Measurements from ENCODE around the gene FBXO2.

Gene FBXO2

GRCh38 chr1:11676386-11677103 is 22.3 kb upstream of the FBXO2 start:
- Histone ChIP-seq H3K36me3 (ENCODE audit: control insufficient read depth, insufficient read depth, low read length) (peaks cover 8% of the 10 kb centered on the region), H3K27ac (ENCODE audit: low read depth, low read length) (no peak overlapping the region), H3K9ac (ENCODE audit: low read length) (no peak overlapping the region), H3K27me3 (ENCODE audit: control insufficient read depth, insufficient read depth, low read length) (no peaks in the 10 kb centered on the region), H3K4me1 (ENCODE audit: control insufficient read depth, insufficient read depth, low read length) (no peaks in the 10 kb centered on the region), H3K4me3 (ENCODE audit: low read length) (no peak overlapping the region)

GRCh38 chr1:11675325-11675724 is 21.1 kb upstream of the FBXO2 start:
- peaks cover 8% of the 10 kb centered on the region for H3K36me3 ChIP-seq (ENCODE audit: control insufficient read depth, insufficient read depth, low read length)
- no peak overlapping the region for H3K9ac ChIP-seq (ENCODE audit: low read length)
- H3K27me3 ChIP-seq (ENCODE audit: control insufficient read depth, insufficient read depth, low read length): no peaks in the 10 kb centered on the region
- H3K4me3 ChIP-seq (ENCODE audit: low read length): no peak overlapping the region
- no peak overlapping the region for H3K27ac ChIP-seq (ENCODE audit: low read depth, low read length)
- H3K4me1 ChIP-seq (ENCODE audit: control insufficient read depth, insufficient read depth, low read length): no peaks in the 10 kb centered on the region

- Histone ChIP-seq H3K27ac (ENCODE audit: low read depth, low read length) (no peak overlapping the region), H3K27me3 (ENCODE audit: control insufficient read depth, insufficient read depth, low read length) (no peaks in the 10 kb centered on the region), H3K4me3 (ENCODE audit: low read length) (no peak overlapping the region), H3K36me3 (ENCODE audit: control insufficient read depth, insufficient read depth, low read length) (peaks cover 8% of the 10 kb centered on the region), H3K4me1 (ENCODE audit: control insufficient read depth, insufficient read depth, low read length) (no peaks in the 10 kb centered on the region), H3K9ac (ENCODE audit: low read length) (no peak overlapping the region)
Observed at GRCh38 chr1:11674488-11674887, 20.3 kb upstream of the FBXO2 start.

GRCh38 chr1:11673089-11673769 is 19.0 kb upstream of the FBXO2 start:
- peaks cover 8% of the 10 kb centered on the region for H3K36me3 ChIP-seq (ENCODE audit: control insufficient read depth, insufficient read depth, low read length)

GRCh38 chr1:11671544-11672286 is 17.5 kb upstream of the FBXO2 start:
- no peaks in the 10 kb centered on the region for H3K4me1 ChIP-seq (ENCODE audit: control insufficient read depth, insufficient read depth, low read length)
- H3K27ac ChIP-seq (ENCODE audit: low read depth, low read length): no peak overlapping the region
- H3K36me3 ChIP-seq (ENCODE audit: control insufficient read depth, insufficient read depth, low read length): peaks cover 8% of the 10 kb centered on the region

More at GRCh38 chr1:11673089-11673769, 19.0 kb upstream of the FBXO2 start:
- Histone ChIP-seq H3K4me1 (ENCODE audit: control insufficient read depth, insufficient read depth, low read length) (no peaks in the 10 kb centered on the region), H3K4me3 (ENCODE audit: low read length) (no peak overlapping the region), H3K27me3 (ENCODE audit: control insufficient read depth, insufficient read depth, low read length) (no peaks in the 10 kb centered on the region), H3K27ac (ENCODE audit: low read depth, low read length) (no peak overlapping the region), H3K9ac (ENCODE audit: low read length) (no peak overlapping the region)

GRCh38 chr1:11671205-11671543 is 16.9 kb upstream of the FBXO2 start:
- no peak overlapping the region for H3K4me3 ChIP-seq (ENCODE audit: low read length)
- H3K36me3 ChIP-seq (ENCODE audit: control insufficient read depth, insufficient read depth, low read length): peaks cover 6% of the 10 kb centered on the region
- no peak overlapping the region for H3K27ac ChIP-seq (ENCODE audit: low read depth, low read length)
- H3K4me1 ChIP-seq (ENCODE audit: control insufficient read depth, insufficient read depth, low read length): no peaks in the 10 kb centered on the region
- H3K27me3 ChIP-seq (ENCODE audit: control insufficient read depth, insufficient read depth, low read length): no peaks in the 10 kb centered on the region
- H3K9ac ChIP-seq (ENCODE audit: low read length): no peak overlapping the region

More at GRCh38 chr1:11671544-11672286, 17.5 kb upstream of the FBXO2 start:
- Histone ChIP-seq H3K9ac (ENCODE audit: low read length) (no peak overlapping the region), H3K4me3 (ENCODE audit: low read length) (no peak overlapping the region), H3K27me3 (ENCODE audit: control insufficient read depth, insufficient read depth, low read length) (no peaks in the 10 kb centered on the region)

GRCh38 chr1:11670747-11671146 is 16.5 kb upstream of the FBXO2 start:
- no peaks in the 10 kb centered on the region for H3K27me3 ChIP-seq (ENCODE audit: control insufficient read depth, insufficient read depth, low read length)
- peaks cover 3% of the 10 kb centered on the region for H3K36me3 ChIP-seq (ENCODE audit: control insufficient read depth, insufficient read depth, low read length)
- H3K4me3 ChIP-seq (ENCODE audit: low read length): no peak overlapping the region
- no peak overlapping the region for H3K27ac ChIP-seq (ENCODE audit: low read depth, low read length)
- H3K9ac ChIP-seq (ENCODE audit: low read length): no peak overlapping the region
- no peaks in the 10 kb centered on the region for H3K4me1 ChIP-seq (ENCODE audit: control insufficient read depth, insufficient read depth, low read length)

GRCh38 chr1:11668516-11668915 is 14.3 kb upstream of the FBXO2 start:
- no peak overlapping the region for H3K9ac ChIP-seq (ENCODE audit: low read length)
- no peaks in the 10 kb centered on the region for H3K27me3 ChIP-seq (ENCODE audit: control insufficient read depth, insufficient read depth, low read length)
- H3K36me3 ChIP-seq (ENCODE audit: control insufficient read depth, insufficient read depth, low read length): no peaks in the 10 kb centered on the region
- no peak overlapping the region for H3K27ac ChIP-seq (ENCODE audit: low read depth, low read length)
- no peaks in the 10 kb centered on the region for H3K4me1 ChIP-seq (ENCODE audit: control insufficient read depth, insufficient read depth, low read length)
- no peak overlapping the region for H3K4me3 ChIP-seq (ENCODE audit: low read length)

- no peaks in the 10 kb centered on the region for H3K4me1 ChIP-seq (ENCODE audit: control insufficient read depth, insufficient read depth, low read length)
- H3K27me3 ChIP-seq (ENCODE audit: control insufficient read depth, insufficient read depth, low read length): no peaks in the 10 kb centered on the region
- H3K4me3 ChIP-seq (ENCODE audit: low read length): peak overlapping the region; percentile 64
- H3K9ac ChIP-seq (ENCODE audit: low read length): peak overlapping the region; percentile 83
- H3K27ac ChIP-seq (ENCODE audit: low read depth, low read length): peak overlapping the region; percentile 64
- no peaks in the 10 kb centered on the region for H3K36me3 ChIP-seq (ENCODE audit: control insufficient read depth, insufficient read depth, low read length)
Observed at GRCh38 chr1:11664336-11665065, 10.3 kb upstream of the FBXO2 start.

- H3K27me3 ChIP-seq (ENCODE audit: control insufficient read depth, insufficient read depth, low read length): no peaks in the 10 kb centered on the region
- no peak overlapping the region for H3K9ac ChIP-seq (ENCODE audit: low read length)
- no peaks in the 10 kb centered on the region for H3K36me3 ChIP-seq (ENCODE audit: control insufficient read depth, insufficient read depth, low read length)
- H3K4me1 ChIP-seq (ENCODE audit: control insufficient read depth, insufficient read depth, low read length): no peaks in the 10 kb centered on the region
- no peak overlapping the region for H3K4me3 ChIP-seq (ENCODE audit: low read length)
- no peak overlapping the region for H3K27ac ChIP-seq (ENCODE audit: low read depth, low read length)
Observed at GRCh38 chr1:11661103-11661502, 6.9 kb upstream of the FBXO2 start.

- no peaks in the 10 kb centered on the region for H3K4me1 ChIP-seq (ENCODE audit: control insufficient read depth, insufficient read depth, low read length)
- no peaks in the 10 kb centered on the region for H3K36me3 ChIP-seq (ENCODE audit: control insufficient read depth, insufficient read depth, low read length)
- no peak overlapping the region for H3K4me3 ChIP-seq (ENCODE audit: low read length)
- no peak overlapping the region for H3K9ac ChIP-seq (ENCODE audit: low read length)
- H3K27ac ChIP-seq (ENCODE audit: low read depth, low read length): no peak overlapping the region
- no peaks in the 10 kb centered on the region for H3K27me3 ChIP-seq (ENCODE audit: control insufficient read depth, insufficient read depth, low read length)
Observed at GRCh38 chr1:11659748-11660147, 5.5 kb upstream of the FBXO2 start.

GRCh38 chr1:11658542-11658941 is 4.3 kb upstream of the FBXO2 start:
- Histone ChIP-seq H3K4me3 (ENCODE audit: low read length) (no peak overlapping the region), H3K9ac (ENCODE audit: low read length) (no peak overlapping the region), H3K36me3 (ENCODE audit: control insufficient read depth, insufficient read depth, low read length) (no peaks in the 10 kb centered on the region), H3K4me1 (ENCODE audit: control insufficient read depth, insufficient read depth, low read length) (no peaks in the 10 kb centered on the region), H3K27ac (ENCODE audit: low read depth, low read length) (no peak overlapping the region), H3K27me3 (ENCODE audit: control insufficient read depth, insufficient read depth, low read length) (no peaks in the 10 kb centered on the region)
